Superior temporal gyrus (tissue), 1 donor: Measurements from ENCODE around the gene WWP2.
"Not testable (repeated sequence)": the region's sequence is repeated elsewhere in the genome, so short reads cannot be mapped to it uniquely, and the experiment has no call there.

ENCODE experiments used
- DNase-seq: peaks from one replicate; pipeline ENCODE4 v3.0.0-alpha.2; 2016; ENCODE audit errors: extremely low spot score

WWP2 gene

GRCh38 chr16:69796285-69797118, 34.4 kb downstream of the WWP2 start:
- DNase-seq = peak; percentile 95

- peak; percentile 80 for DNase-seq
Measured at GRCh38 chr16:69798466-69798865, 36.3 kb downstream of the WWP2 start.

GRCh38 chr16:69799611-69800031, 37.5 kb downstream of the WWP2 start:
- DNase-seq = peak; percentile 50

GRCh38 chr16:69804297-69804696, 42.2 kb downstream of the WWP2 start:
- no peak for DNase-seq

GRCh38 chr16:69806776-69807175, 44.6 kb downstream of the WWP2 start:
- not testable (repeated sequence) for DNase-seq

- DNase-seq = no peak
Measured at GRCh38 chr16:69812688-69813014, 50.5 kb downstream of the WWP2 start.

GRCh38 chr16:69814078-69814477, 51.9 kb downstream of the WWP2 start:
- no peak for DNase-seq

GRCh38 chr16:69814561-69814960, 52.4 kb downstream of the WWP2 start:
- DNase-seq = no peak

- not testable (repeated sequence) for DNase-seq
Measured at GRCh38 chr16:69815216-69815883, 53.2 kb downstream of the WWP2 start.

GRCh38 chr16:69816996-69817395, 54.9 kb downstream of the WWP2 start:
- DNase-seq = no peak

GRCh38 chr16:69818891-69819545, 56.9 kb downstream of the WWP2 start:
- DNase-seq = no peak

GRCh38 chr16:69820926-69821541, 58.9 kb downstream of the WWP2 start:
- DNase-seq = peak; percentile 71

- no peak for DNase-seq
Measured at GRCh38 chr16:69821844-69822173, 59.7 kb downstream of the WWP2 start.

- DNase-seq = no peak
Measured at GRCh38 chr16:69822174-69822935, 60.2 kb downstream of the WWP2 start.

- DNase-seq = no peak
Measured at GRCh38 chr16:69823831-69824563, 61.9 kb downstream of the WWP2 start.

GRCh38 chr16:69824564-69825142, 62.5 kb downstream of the WWP2 start:
- not testable (repeated sequence) for DNase-seq

GRCh38 chr16:69827524-69827923, 65.4 kb downstream of the WWP2 start:
- DNase-seq = no peak

GRCh38 chr16:69829338-69829737, 67.2 kb downstream of the WWP2 start:
- no peak for DNase-seq

GRCh38 chr16:69830146-69830533, 68.0 kb downstream of the WWP2 start:
- no peak for DNase-seq

GRCh38 chr16:69830534-69831211, 68.5 kb downstream of the WWP2 start:
- no peak for DNase-seq
